Head of caudate nucleus (tissue), 42 donors: Measurements from ENCODE around the gene TMEM125.

ENCODE experiments used
- DNase-seq, 42 donors: peaks; one replicate each; pipeline versions ENCODE4 v3.0.0 to v3.0.0-alpha.2; 2020 to 2021; ENCODE audit warnings: mixed read lengths in 7 of 42
- intact Hi-C: fragments of 100-400 bp; cut with DNase I; formaldehyde crosslinking; loops from one replicate; pipeline ENCODE4 v1.15.0; 2022

Gene TMEM125

DNA sequence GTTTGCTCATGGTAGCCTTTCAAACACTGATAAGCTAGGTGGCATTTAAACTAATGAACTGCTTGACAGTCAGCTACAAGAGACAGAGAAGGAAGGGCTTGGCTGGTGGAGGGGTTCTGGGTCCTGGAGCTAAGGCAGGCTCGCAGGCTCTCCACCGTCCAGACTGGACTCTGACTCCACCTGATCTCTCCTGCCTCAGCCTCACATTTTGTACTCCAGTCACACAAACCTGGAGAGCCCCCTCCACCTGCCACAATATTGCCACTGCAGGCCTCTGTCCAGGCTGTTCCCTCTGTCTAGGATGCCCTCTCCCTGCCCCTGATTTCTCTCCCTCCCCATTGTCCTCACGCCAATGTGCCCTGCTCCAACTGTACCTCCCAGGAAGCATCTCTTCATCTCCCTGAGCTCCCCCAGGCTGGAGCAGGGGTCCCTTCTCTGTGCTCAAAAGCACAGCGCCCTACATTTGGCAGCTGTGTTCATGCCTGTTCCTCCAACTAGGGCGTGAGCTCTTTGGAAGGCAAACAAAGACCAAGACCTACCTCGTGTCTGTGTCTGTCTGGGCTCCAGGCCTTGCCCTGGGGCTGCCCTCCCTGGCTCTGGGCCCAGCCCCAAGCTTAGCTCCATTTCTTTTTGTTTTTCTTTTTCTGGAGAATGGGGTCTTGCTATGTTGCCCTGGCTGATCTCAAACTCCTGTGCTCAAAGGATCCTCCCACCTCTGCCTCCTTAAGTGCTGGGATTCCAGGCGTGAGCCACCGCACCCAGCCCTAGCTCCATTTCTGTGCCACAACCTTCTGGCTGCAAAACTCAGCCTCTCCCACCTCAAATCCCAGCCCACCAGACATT, 33.9 kb downstream of the TMEM125 start:
- intact Hi-C loops = no loop called here
- DNase-seq = peak in 2 of 42 donors; percentile 4 to 19

DNA sequence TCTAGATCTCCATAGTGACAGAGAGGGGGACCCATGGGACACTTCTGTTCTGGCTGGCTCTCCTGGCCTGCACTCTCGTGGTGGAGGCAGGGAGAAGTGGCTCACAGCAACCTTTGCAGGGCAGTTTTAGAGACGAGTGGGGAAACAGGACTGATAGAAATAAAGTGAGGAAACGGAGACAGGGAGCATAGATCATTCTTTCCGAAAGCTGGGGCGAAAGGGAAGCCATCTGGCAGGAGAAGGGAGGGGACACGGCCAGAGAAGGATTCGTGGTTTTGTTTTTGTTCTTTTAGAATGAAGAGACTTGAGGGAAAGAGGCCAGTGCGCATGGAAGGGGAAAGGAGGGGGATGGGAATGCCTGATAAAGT, 34.5 kb downstream of the TMEM125 start:
- intact Hi-C loops = no loop called here
- DNase-seq = peak in 1 of 42 donors; percentile 10

DNA sequence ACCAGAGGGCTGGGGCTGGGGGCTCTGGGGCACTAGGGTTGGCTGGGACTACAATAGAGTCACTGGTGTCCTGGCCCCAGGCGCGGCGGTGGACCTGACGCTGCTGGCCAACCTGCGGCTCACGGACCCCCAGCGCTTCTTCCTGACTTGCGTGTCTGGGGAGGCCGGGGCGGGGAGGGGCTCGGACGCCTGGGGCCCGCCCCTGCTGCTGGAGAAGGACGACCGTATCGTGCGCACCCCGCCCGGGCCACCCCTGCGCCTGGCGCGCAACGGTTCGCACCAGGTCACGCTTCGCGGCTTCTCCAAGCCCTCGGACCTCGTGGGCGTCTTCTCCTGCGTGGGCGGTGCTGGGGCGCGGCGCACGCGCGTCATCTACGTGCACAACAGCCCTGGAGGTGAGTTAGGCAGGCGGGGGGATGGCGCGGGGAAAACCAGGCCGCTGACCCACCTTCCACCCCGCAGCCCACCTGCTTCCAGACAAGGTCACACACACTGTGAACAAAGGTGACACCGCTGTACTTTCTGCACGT, 35.1 kb downstream of the TMEM125 start:
- intact Hi-C loops = no loop called here
- peak in 2 of 42 donors; percentile 3 to 27 for DNase-seq

DNA sequence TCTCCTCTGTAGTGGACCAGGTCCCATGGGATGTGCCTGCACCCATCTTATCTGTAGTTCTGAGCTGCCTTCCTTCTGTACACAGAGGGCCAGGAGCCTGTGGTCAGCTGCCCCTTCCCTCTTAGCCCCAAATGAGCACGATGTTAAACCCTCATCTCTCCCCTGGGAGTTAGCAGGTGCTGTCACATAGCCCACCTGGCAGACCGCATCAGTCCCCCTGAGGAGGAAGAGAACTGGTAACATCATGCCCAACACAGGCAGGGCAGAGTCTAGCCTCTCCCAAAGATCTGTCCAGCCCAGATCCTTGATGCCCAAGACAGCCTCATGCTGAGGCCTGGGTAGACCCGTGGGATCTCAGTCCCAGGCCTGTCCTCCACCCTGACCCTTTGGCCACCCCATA, 35.7 kb downstream of the TMEM125 start:
- intact Hi-C loops = no loop called here
- DNase-seq = peak in 2 of 42 donors; percentile 1 to 10

DNA sequence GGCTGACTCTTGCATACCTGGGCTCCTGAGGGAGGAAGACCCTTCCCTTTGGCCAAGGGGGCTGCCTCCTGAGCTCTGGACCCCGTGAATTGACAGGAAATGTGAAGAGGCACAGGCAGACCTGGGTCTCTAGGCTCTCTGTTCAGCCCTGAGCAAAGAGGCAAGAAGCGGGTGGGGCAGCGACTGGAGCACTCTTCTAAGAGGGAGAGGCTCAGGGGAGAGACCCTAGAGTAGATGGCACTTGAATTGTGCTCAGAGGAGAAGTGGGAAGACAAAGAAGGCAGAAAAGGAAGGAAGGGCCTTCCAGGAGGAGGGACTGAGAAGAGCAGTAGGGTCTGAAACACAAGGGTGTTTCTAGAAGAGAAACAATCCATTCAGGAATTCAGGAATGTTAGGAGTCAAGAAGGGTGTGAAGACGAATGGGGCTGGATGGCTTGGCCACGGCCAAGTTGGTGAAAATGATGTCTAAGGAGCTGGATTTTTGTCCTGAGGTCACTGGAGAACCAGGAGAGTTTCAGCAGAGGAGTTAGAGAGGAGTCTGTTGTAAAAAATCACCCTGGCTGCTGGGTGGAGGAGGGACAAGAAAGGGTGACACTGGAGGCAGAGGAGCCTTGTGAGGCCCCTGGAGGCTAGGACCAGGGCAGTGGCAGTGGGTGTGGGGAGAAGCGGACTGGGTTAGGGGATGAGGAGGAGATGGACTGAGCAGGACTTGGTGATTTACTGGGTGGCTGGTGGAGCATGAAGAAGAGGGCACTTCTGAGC, 36.3 kb downstream of the TMEM125 start:
- DNase-seq = peak in 2 of 42 donors; percentile 0 to 7
- intact Hi-C loops = no loop called here

DNA sequence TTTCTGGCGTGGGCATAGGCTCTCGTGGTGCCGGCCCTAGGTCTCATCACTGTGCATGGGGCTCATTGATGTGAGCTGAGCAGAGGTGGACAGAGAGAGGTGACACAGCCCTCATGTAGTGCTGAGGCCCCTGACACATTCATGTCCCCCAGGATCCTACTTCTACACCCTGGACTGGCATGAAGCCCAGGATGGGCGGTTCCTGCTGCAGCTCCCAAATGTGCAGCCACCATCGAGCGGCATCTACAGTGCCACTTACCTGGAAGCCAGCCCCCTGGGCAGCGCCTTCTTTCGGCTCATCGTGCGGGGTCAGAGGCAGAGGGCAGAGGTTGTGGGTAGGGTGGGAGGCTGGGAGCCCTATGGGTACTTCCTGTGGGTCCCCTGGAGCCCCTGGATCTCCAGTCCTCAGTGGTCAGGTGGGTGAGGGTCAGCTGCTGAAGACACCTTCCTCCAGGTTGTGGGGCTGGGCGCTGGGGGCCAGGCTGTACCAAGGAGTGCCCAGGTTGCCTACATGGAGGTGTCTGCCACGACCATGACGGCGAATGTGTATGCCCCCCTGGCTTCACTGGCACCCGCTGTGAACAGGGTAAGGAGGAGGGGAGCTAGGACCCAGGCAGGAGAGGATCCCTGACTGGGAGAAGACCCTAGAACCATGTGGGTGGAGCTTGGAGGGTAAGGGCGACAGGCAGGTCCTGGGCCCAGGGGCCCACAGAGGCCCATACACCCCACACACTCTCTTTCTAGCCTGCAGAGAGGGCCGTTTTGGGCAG, 37.1 kb downstream of the TMEM125 start:
- intact Hi-C loops = no loop called here
- peak in 2 of 42 donors; percentile 3 to 13 for DNase-seq

DNA sequence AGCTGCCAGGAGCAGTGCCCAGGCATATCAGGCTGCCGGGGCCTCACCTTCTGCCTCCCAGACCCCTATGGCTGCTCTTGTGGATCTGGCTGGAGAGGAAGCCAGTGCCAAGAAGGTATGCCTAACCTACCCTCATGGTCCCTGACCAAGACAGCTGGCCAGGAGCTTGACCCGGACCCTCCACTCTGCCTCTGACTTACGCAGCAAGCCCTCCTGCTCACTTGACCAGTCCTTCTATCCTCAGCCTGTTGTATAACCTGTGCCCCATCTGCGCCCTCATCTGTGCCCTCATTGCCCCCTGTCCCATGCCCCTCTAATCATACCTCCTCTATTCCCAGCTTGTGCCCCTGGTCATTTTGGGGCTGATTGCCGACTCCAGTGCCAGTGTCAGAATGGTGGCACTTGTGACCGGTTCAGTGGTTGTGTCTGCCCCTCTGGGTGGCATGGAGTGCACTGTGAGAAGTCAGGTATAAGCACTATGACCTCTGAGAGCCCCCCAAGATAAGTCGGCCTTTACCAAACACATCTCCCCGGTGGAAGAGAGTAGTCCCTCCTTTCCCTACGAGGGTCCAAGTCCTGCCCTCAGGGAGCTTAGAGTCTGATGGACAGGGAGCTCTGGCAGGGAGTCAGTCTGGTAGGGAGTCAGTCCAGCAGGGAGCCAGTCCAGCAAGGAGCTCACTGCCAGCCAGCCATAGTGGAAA, 37.8 kb downstream of the TMEM125 start:
- intact Hi-C loops = no loop called here
- DNase-seq = peak in 1 of 42 donors; percentile 2

DNA sequence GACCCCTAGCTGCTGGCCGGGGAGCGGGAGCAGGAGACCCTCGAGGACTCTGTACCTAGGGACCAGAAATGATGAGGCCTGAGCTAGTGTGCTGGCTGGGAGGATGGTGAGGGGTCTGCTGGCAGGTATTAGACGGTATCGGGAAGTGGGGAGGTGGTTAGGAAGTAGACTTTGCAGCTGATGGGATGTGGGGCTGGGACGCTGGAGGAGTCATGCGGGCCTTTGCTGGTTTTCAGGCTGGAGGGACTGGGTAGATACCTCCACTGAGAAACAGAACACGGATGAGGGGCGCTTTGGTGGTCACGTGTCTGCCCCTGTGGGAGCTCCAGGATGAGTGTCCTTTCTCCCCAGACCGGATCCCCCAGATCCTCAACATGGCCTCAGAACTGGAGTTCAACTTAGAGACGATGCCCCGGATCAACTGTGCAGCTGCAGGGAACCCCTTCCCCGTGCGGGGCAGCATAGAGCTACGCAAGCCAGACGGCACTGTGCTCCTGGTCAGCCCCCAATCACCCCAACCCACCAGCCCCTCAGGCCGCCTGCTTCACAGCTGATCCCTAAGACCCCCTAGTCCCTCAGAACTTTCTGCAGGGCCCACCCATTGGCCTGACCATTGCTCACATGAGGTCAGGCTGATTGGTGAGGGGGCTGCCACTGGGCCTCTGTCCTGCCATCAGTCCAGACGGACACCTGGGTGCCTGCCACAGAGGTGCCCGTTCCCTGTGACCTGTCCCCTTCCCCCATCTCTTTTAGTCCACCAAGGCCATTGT, 39.0 kb downstream of the TMEM125 start:
- peak in 1 of 42 donors; percentile 0 for DNase-seq
- intact Hi-C loops = no loop called here

DNA sequence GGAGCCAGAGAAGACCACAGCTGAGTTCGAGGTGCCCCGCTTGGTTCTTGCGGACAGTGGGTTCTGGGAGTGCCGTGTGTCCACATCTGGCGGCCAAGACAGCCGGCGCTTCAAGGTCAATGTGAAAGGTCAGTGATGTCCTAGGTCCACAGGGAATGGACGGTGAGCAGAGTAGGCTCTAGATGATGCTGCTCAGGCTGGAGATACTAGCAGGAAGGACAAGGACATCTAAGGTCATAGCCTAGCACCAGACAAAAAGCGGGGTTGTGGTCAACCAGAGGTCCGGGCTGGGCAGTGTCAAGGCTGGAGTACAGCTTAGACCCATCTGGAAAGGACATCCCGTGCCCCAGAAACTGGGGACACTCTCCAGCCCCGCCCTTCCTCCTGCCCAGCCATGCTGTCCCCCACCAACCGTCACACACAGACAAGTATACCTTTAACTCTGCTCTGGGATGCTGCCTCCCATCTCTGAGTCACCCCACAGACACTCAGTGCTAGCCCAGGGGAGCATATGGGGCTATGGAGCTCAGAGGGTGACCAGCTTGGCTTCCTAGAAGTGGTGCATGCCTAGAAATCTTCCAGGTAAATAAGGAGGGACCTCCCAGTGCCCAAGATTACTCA, 39.7 kb downstream of the TMEM125 start:
- intact Hi-C loops = no loop called here
- no peak for DNase-seq

DNA sequence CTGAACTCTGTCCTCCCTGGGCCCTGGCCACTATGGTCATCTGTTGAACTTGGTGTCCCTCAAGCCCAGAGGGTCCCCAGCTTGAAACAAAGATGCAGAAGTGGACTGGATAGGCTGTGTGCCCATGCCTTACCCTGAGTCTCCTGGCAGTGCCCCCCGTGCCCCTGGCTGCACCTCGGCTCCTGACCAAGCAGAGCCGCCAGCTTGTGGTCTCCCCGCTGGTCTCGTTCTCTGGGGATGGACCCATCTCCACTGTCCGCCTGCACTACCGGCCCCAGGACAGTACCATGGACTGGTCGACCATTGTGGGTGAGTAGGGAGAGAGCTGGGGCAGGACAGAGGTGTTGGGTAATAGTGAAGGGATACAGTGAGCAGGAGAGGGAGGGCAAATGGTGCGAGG, 41.7 kb downstream of the TMEM125 start:
- intact Hi-C loops = no loop called here
- DNase-seq = peak in 2 of 42 donors; percentile 14 to 24

DNA sequence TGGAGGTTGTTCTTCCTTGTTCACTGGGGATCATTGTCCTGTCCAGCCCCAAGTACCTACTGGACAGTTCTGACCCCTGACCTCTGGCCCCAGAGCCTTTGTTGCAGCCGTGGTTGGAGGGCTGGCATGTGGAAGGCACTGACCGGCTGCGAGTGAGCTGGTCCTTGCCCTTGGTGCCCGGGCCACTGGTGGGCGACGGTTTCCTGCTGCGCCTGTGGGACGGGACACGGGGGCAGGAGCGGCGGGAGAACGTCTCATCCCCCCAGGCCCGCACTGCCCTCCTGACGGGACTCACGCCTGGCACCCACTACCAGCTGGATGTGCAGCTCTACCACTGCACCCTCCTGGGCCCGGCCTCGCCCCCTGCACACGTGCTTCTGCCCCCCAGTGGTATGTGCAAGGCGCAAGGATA, 42.4 kb downstream of the TMEM125 start:
- intact Hi-C loops = no loop called here
- DNase-seq = peak in 1 of 42 donors; percentile 22

DNA sequence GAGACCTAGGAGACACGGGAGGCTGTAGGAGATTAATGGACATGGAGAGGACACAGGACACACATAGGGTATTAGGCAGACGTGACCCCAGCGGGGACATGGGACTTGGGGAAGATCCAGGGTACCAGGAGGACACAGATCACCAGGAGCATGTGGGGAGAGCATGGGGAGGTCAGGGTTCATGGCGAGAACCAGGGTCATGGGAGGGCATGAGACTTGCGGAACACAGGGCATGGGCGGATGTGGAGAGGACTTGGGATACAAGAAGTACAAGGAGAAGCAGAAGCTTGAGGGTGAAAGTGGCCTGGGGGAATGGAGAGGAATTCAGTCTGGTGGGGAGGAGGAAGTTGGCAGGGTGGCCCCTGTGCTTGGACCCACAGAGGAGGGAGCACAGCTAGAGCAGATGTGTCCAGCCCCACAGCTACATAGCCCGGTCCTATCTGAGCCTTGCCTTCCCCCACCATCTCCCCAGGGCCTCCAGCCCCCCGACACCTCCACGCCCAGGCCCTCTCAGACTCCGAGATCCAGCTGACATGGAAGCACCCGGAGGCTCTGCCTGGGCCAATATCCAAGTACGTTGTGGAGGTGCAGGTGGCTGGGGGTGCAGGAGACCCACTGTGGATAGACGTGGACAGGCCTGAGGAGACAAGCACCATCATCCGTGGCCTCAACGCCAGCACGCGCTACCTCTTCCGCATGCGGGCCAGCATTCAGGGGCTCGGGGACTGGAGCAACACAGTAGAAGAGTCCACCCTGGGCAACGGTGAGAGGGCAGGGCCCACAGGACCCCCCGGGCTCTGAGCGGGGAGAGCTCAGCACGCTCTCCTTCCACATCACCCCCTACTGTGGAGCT, 43.1 kb downstream of the TMEM125 start:
- peak in 2 of 42 donors; percentile 5 to 24 for DNase-seq
- intact Hi-C loops = no loop called here

DNA sequence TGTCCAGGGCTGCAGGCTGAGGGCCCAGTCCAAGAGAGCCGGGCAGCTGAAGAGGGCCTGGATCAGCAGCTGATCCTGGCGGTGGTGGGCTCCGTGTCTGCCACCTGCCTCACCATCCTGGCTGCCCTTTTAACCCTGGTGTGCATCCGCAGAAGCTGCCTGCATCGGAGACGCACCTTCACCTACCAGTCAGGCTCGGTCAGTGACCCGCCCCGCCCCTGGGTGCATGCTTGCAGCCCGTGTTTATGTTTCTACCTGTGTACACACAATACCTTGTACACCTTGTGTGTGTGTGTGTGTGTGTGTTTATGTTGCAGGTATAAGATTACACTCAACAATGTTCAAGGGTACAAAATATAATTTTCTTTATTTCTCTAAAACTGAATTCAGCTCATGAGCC, 44.0 kb downstream of the TMEM125 start:
- intact Hi-C loops = no loop called here
- DNase-seq = peak in 1 of 42 donors; percentile 16

DNA sequence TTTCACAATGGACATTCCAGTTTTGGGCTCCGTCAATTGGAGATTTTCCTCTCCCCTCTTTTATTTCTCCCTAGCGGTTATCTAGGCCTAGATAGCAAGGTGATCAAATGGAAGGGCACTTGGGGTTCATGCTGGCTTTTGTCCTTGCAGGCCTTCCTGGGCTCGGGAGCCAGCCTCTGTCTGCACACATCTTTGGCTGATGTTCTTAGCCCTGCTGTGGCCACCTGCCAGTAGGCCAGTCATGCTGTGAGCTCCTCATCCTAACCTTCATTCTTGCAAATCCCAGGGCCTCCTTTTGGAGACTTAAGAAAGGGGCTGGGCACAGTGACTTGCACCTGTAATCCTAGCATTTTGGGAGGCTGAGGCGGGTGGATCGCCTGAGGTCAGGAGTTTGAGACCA, 44.5 kb downstream of the TMEM125 start:
- DNase-seq = peak in 2 of 42 donors; percentile 16 to 23
- intact Hi-C loops = no loop called here

DNA sequence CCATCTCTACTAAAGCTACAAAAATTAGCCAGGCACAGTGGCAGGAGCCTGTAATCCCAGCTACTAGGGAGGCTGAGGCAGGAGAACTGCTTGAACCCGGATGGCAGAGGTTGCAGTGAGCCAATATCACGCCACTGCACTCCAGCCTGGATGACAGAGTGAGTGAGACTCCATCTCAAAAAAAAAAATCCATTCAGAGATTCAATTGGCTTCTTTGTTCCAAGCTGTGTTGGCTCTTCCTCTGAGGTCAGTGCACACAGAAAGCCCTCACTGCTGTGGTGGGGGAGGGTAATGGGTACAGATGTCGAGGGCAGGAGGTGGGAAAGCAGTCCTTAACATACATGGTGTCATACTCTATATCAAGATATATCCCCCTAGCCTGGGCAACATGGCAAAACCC, 45.7 kb downstream of the TMEM125 start:
- DNase-seq = peak in 35 of 42 donors; percentile 18 to 83 (median 62)
- intact Hi-C loops = no loop called here

DNA sequence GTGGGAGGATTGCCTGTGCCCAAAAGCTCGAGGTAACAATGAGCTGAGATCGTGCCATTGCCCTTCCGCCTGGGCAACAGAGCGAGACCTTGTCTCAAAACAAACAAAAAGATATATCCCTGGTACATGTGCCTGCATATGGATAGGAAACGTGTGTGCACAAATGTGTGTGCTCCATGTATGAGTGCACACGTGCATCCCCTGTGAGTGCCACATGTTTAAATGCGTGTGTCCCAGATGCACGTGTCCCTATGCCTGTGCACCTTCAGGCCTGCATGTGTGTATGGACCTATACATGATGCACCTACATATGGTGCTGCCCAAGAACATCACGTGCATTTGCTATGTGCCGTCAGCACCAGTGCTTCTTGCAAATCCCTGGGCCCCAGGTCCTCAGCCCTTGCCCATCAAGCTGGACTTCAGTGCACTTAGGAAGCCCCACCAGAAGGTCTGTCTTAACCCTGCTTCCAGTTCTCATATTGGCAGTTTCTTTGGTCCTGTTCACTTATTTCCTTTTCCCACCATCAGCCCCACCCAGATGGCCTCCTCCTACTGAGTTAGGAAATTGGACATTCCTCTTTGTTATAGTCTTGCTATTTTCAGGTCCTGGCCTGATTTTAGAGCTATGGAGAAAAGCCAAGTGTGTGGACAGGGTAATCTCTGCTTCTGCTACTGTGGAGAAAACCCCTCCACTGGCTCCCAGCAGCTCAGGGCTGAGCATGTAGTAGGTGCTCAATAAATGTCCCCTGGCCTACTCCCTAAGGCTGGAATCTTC, 46.4 kb downstream of the TMEM125 start:
- DNase-seq = peak in 4 of 42 donors; percentile 8 to 29 (median 21)
- intact Hi-C loops = no loop called here
